ENCODE measurements around the gene SMIM45.

Gene SMIM45

GRCh38 chr22:41979423-41980250 lies 27.7 kb downstream of the SMIM45 start:
- Histone ChIP-seq H3K9me3 (replicated peaks) (no peaks in the 10 kb centered on the region), H3K36me3 (no peaks in the 10 kb centered on the region), H3K4me3 (no peak overlapping the region), H3K4me1 (replicated peaks) (peaks cover 7% of the 10 kb centered on the region), H3K27me3 (replicated peaks) (peaks cover 42% of the 10 kb centered on the region), H3K27ac (no peak overlapping the region)
- DNase-seq (ENCODE audit: low read depth in 1 of 2, low spot score in 2 of 2) = no peak

DNA sequence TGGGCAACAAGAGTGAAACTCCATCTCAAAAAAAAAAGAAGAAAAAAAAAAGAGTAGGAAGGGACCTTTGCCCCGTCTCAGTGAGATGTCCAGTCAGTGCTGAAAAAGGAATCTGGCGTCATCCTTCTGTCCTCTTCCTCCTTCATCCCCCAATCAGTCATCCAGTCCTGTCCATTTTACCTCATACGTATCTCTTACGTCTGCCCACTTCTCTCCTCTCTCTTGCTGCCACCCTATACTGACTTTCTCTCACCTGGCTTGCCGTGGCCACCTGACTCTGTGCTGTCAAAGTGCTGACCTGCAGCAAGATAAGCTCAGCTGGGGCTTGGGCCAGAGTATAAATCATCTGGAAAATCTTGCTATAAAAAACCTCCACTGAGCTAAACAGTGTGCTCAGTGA lies 30.9 kb downstream of the SMIM45 start:
- Histone ChIP-seq H3K4me1 (replicated peaks) (no peaks in the 10 kb centered on the region), H3K4me3 (no peak overlapping the region), H3K9me3 (replicated peaks) (no peaks in the 10 kb centered on the region), H3K27me3 (replicated peaks) (peaks cover 18% of the 10 kb centered on the region), H3K27ac (no peak overlapping the region), H3K36me3 (no peaks in the 10 kb centered on the region)
- DNase-seq (ENCODE audit: low read depth in 1 of 2, low spot score in 2 of 2) = no peak

- H3K4me1 ChIP-seq (replicated peaks) = no peaks in the 10 kb centered on the region
- no peaks in the 10 kb centered on the region for H3K36me3 ChIP-seq
- no peak overlapping the region for H3K4me3 ChIP-seq
- H3K9me3 ChIP-seq (replicated peaks) = no peaks in the 10 kb centered on the region
- H3K27me3 ChIP-seq (replicated peaks) = peaks cover 12% of the 10 kb centered on the region; the same call in 1 of the 2 replicates
- DNase-seq (ENCODE audit: low read depth in 1 of 2, low spot score in 2 of 2) = no peak
- H3K27ac ChIP-seq = no peak overlapping the region
Observed at GRCh38 chr22:41983513-41984405, 31.8 kb downstream of the SMIM45 start.

DNA sequence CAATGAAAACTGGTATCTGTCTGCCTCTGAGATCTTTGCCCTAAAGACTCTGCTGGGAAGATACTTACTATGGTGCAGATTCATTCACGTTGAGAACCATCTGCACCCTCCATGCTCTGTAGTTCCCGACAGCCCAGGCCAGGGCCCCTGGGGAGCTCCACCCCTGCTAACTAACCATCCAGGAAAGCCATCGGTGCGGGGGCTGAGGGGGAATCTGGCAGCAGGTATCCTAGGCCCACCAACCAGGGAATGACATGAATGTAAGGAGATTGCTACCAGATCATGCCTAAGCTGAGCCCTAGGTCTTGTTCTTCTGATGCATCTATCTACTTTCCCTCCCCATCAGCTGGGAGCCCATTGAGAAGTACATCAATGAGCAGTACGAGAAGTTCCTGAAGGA lies 35.3 kb downstream of the SMIM45 start:
- H3K27ac ChIP-seq = no peak overlapping the region
- no peaks in the 10 kb centered on the region for H3K4me1 ChIP-seq (replicated peaks)
- no peaks in the 10 kb centered on the region for H3K36me3 ChIP-seq
- peaks cover 15% of the 10 kb centered on the region; the same call in 1 of the 2 replicates for H3K27me3 ChIP-seq (replicated peaks)
- no peak for DNase-seq (ENCODE audit: low read depth in 1 of 2, low spot score in 2 of 2)
- H3K9me3 ChIP-seq (replicated peaks) = no peaks in the 10 kb centered on the region
- no peak overlapping the region for H3K4me3 ChIP-seq

GRCh38 chr22:41989246-41989645 lies 37.3 kb downstream of the SMIM45 start:
- Histone ChIP-seq H3K36me3 (no peaks in the 10 kb centered on the region), H3K27me3 (replicated peaks) (peaks cover 18% of the 10 kb centered on the region; the same call in 1 of the 2 replicates), H3K9me3 (replicated peaks) (no peaks in the 10 kb centered on the region), H3K4me1 (replicated peaks) (no peaks in the 10 kb centered on the region), H3K4me3 (no peak overlapping the region), H3K27ac (no peak overlapping the region)
- DNase-seq (ENCODE audit: low read depth in 1 of 2, low spot score in 2 of 2) = no peak

GRCh38 chr22:41991111-41991510 lies 39.2 kb downstream of the SMIM45 start:
- no peaks in the 10 kb centered on the region for H3K36me3 ChIP-seq
- peaks cover 25% of the 10 kb centered on the region; the same call in 1 of the 2 replicates for H3K27me3 ChIP-seq (replicated peaks)
- no peak overlapping the region for H3K27ac ChIP-seq
- H3K4me3 ChIP-seq = no peak overlapping the region
- H3K4me1 ChIP-seq (replicated peaks) = no peaks in the 10 kb centered on the region
- no peak for DNase-seq (ENCODE audit: low read depth in 1 of 2, low spot score in 2 of 2)
- H3K9me3 ChIP-seq (replicated peaks) = no peaks in the 10 kb centered on the region

- no peak overlapping the region for H3K4me3 ChIP-seq
- H3K27ac ChIP-seq = no peak overlapping the region
- H3K9me3 ChIP-seq (replicated peaks) = no peaks in the 10 kb centered on the region
- DNase-seq (ENCODE audit: low read depth in 1 of 2, low spot score in 2 of 2) = no peak
- H3K36me3 ChIP-seq = no peaks in the 10 kb centered on the region
- peaks cover 25% of the 10 kb centered on the region; the same call in 1 of the 2 replicates for H3K27me3 ChIP-seq (replicated peaks)
- H3K4me1 ChIP-seq (replicated peaks) = no peaks in the 10 kb centered on the region
Observed at GRCh38 chr22:41992496-41992895, 40.5 kb downstream of the SMIM45 start.

DNA sequence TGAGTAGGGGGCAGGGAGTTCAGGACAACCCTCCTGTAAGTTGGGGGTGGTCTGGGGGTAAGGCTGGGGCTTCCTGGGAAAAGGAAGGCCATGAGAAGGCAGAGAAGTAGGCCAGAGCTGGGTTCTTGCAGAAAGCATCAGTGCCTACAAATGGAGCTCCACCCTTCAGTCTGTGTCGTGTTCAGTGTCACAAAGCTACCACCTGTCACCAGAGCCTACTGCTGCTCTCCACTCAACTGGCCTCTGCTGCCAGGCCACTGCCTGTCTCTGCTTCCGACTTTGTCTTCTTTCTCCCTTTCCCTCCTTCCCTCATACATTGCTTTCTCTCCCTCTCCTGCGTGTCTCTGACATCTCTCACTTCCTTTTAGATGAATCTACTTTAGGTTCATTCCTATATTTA lies 43.3 kb downstream of the SMIM45 start:
- no peak overlapping the region for H3K4me3 ChIP-seq

GRCh38 chr22:41996826-41997225 lies 44.9 kb downstream of the SMIM45 start:
- H3K4me1 ChIP-seq (replicated peaks) = no peaks in the 10 kb centered on the region
- H3K27ac ChIP-seq = no peak overlapping the region
- peaks cover 30% of the 10 kb centered on the region; the same call in 1 of the 2 replicates for H3K27me3 ChIP-seq (replicated peaks)
- H3K36me3 ChIP-seq = no peaks in the 10 kb centered on the region
- H3K4me3 ChIP-seq = no peak overlapping the region
- no peaks in the 10 kb centered on the region for H3K9me3 ChIP-seq (replicated peaks)
- no peak for DNase-seq (ENCODE audit: low read depth in 1 of 2, low spot score in 2 of 2)

More for the DNA sequence above, 43.3 kb downstream of the SMIM45 start:
- no peak for DNase-seq (ENCODE audit: low read depth in 1 of 2, low spot score in 2 of 2)
- H3K36me3 ChIP-seq = no peaks in the 10 kb centered on the region
- no peaks in the 10 kb centered on the region for H3K9me3 ChIP-seq (replicated peaks)
- no peak overlapping the region for H3K27ac ChIP-seq
- no peaks in the 10 kb centered on the region for H3K4me1 ChIP-seq (replicated peaks)
- H3K27me3 ChIP-seq (replicated peaks) = peaks cover 32% of the 10 kb centered on the region; the same call in 1 of the 2 replicates

DNA sequence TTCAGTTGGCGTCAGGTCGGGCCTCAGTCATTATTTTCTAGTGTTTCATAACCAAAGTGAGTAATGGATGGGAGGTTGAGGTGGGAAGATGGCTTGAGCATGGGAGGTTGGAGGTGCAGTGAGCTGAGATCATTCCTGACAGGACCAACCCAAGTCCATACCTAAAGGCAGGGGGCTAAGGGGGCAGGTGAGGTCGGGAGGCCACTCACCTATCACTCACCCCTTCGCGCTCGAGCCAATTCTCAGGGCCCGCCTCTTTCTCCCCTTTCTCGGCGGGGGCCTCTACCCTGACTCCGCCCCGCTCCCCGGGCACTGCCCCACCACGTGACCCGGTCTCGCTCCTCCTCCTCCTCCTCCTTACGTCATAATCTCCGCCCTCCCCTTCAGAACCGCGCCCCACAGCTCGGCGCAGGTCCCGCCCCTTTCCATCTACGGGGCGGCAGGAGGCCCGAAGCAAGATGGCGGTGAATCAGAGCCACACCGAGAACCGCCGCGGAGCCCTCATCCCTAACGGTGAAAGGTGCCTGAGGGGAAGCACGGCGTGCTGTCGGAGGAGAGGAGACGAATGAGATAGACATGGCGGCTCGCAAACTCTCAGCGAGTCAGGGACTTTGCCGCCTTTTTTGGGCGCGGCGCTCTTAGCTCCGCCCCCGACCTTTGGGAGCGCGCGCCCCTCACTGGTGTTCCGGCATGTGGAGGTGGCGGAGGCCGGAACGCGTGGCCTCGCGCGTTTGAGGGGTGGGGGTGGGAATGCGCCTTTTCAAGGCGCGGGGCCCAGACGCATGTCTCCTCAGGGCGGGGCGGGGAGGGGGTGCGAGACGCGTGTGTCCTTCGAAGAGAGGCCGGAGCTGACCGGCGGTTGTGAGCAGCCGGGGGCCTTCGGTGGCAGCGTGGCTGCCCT lies 46.7 kb downstream of the SMIM45 start, which contains the start of gene WBP2NL:
Gene WBP2NL, plus strand, starts transcription at position 428 of the 901 bp plus-strand sequence. Its CDS starts 31 bp downstream, at position 459.
- DNase-seq (ENCODE audit: low read depth in 1 of 2, low spot score in 2 of 2) = no peak
- H3K4me3 ChIP-seq = no peak within 1 kb of the TSS
- H3K36me3 ChIP-seq = no peaks in the 10 kb centered on the region
- no peaks in the 10 kb centered on the region for H3K4me1 ChIP-seq (replicated peaks)
- H3K9me3 ChIP-seq (replicated peaks) = no peaks in the 10 kb centered on the region
- H3K27ac ChIP-seq = no peak within 1 kb of the TSS
- H3K27me3 ChIP-seq (replicated peaks) = 0 out of 2 replicates have a peak, but pooled peaks cover 18% of the 10 kb centered on the region

DNA sequence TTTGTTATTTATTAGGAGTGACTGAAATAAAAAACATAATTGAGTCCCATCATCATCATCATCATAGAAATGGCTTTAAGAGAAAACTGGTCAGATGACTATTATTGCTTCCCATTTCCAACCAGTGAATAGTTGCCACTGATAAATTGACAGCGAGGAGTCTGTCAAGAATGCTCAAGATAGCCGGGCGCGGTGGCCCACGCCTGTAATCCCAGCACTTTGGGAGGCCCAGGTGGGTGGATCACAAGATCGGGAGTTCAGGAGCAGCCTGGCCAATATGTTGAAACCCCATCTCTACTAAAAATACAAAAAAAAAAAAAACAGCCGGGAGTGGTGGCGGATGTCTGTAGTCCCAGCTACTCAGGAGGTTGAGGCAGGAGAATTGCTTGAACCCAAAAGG lies 48.5 kb downstream of the SMIM45 start:
- H3K9me3 ChIP-seq (replicated peaks) = no peaks in the 10 kb centered on the region
- no peak for DNase-seq (ENCODE audit: low read depth in 1 of 2, low spot score in 2 of 2)
- H3K36me3 ChIP-seq = no peaks in the 10 kb centered on the region
- H3K4me1 ChIP-seq (replicated peaks) = no peaks in the 10 kb centered on the region
- H3K4me3 ChIP-seq = no peak overlapping the region
- H3K27ac ChIP-seq = no peak overlapping the region
- H3K27me3 ChIP-seq (replicated peaks) = 0 out of 2 replicates have a peak, but pooled peaks cover 13% of the 10 kb centered on the region

DNA sequence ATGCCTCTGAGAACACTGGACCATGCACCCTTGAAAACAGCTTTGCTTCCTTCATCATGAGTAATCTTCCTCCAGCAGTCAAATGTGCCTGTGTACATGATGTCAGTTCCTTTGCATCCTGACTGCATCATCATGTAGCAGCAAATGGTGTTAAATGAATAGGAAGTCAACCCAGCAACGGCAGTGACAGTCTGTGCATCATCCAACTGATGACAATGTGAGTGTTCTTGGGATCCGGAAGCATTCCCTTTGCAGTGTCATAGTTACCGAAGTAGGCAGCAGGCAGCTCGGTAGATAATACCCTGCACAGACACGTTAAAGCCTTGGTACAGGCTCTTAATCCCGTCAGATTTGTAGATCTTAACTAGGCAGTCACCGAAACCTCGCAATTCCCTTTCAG lies 49.2 kb downstream of the SMIM45 start:
- no peaks in the 10 kb centered on the region for H3K9me3 ChIP-seq (replicated peaks)
- H3K36me3 ChIP-seq = no peaks in the 10 kb centered on the region
- no peak overlapping the region for H3K27ac ChIP-seq
- H3K4me1 ChIP-seq (replicated peaks) = no peaks in the 10 kb centered on the region
- no peak for DNase-seq (ENCODE audit: low read depth in 1 of 2, low spot score in 2 of 2)
- 0 out of 2 replicates have a peak, but pooled peaks cover 6% of the 10 kb centered on the region for H3K27me3 ChIP-seq (replicated peaks)
- no peak overlapping the region for H3K4me3 ChIP-seq

DNA sequence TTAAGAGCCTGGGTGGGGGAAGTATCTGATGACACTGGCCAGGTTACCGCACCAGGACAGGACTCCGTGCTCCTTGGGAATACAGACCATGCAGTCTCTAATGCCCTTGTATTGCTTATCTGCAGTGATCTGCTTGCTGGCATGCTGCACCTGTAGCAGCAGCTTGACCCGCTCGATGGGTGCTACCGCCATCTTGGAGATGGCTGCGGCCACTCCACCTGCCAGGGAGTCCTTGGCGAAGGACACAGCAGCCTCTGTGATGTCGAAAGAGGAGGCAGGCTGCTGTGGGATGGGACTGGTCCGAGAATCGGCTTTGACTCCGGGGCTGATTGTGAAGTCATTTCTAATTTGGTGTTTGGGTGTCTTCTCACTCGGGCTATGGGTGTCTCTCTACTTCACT lies 49.8 kb downstream of the SMIM45 start:
- Histone ChIP-seq H3K36me3 (no peaks in the 10 kb centered on the region), H3K27me3 (replicated peaks) (0 out of 2 replicates have a peak, but pooled peaks cover 8% of the 10 kb centered on the region), H3K4me1 (replicated peaks) (no peaks in the 10 kb centered on the region), H3K9me3 (replicated peaks) (no peaks in the 10 kb centered on the region), H3K27ac (no peak overlapping the region), H3K4me3 (no peak overlapping the region)
- no peak for DNase-seq (ENCODE audit: low read depth in 1 of 2, low spot score in 2 of 2)
